ENCODE results near the gene LRRC4.

The LRRC4 gene

GRCh38 chr7:128040205-128040604 lies 9.0 kb upstream of the LRRC4 start:
- H3K4me3 ChIP-seq (ENCODE audit: low read depth, low read length), result no peak overlapping the region
- H3K36me3 ChIP-seq, result no peaks in the 10 kb centered on the region
- no peaks in the 10 kb centered on the region for H3K27me3 ChIP-seq (ENCODE audit: insufficient read depth, low read depth, severe bottlenecking)
- TF ChIP-seq, protein P1, sequence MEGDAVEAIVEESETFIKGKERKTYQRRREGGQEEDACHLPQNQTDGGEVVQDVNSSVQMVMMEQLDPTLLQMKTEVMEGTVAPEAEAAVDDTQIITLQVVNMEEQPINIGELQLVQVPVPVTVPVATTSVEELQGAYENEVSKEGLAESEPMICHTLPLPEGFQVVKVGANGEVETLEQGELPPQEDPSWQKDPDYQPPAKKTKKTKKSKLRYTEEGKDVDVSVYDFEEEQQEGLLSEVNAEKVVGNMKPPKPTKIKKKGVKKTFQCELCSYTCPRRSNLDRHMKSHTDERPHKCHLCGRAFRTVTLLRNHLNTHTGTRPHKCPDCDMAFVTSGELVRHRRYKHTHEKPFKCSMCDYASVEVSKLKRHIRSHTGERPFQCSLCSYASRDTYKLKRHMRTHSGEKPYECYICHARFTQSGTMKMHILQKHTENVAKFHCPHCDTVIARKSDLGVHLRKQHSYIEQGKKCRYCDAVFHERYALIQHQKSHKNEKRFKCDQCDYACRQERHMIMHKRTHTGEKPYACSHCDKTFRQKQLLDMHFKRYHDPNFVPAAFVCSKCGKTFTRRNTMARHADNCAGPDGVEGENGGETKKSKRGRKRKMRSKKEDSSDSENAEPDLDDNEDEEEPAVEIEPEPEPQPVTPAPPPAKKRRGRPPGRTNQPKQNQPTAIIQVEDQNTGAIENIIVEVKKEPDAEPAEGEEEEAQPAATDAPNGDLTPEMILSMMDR (IDR thresholded peaks at IDR 0.05; ENCODE audit: low read depth, low read length), result no peak
- no peak for DNase-seq
- no peak overlapping the region for H3K27ac ChIP-seq
- H3K9me3 ChIP-seq (ENCODE audit: severe bottlenecking), result no peaks in the 10 kb centered on the region

GRCh38 chr7:128039544-128039953 lies 8.3 kb upstream of the LRRC4 start:
- no peaks in the 10 kb centered on the region for H3K36me3 ChIP-seq
- TF ChIP-seq, protein P1 (IDR thresholded peaks at IDR 0.05; ENCODE audit: low read depth, low read length), result no peak

DNA sequence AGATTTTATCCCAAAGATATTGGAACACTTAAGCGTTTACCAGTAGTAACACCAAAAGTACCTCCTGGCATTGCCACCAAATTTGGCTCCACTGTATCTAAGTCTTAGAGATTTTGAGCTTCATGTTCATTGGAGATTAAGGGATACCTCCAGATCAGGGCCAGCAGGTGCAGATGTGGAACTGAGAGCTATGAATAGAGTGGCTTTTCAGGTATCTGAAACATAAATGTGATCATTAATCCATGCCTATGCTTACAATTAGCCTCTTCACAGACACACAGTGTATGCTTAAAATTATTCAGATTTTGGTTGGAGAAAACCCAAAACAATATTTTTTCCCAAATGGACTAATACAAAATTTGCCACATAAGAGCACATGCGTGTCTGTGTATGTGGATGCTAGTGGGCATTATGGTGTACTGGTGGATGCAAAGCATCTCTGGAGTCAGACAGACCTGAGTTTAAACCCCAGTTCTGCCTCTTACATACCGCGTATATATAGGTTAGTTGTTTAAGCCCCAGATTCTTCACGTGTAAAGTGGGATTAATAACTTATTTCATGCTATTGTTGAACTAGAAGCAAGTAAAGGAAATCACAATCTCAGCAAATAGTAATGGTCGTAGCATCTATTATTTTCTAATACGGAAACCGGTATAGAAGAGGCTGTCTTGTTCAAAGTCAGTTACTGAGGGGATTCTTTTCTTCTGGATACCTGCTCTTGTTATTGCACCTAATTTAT lies 6.8 kb upstream of the LRRC4 start:
- DNase-seq, result no peak
- TF ChIP-seq, protein P1 (IDR thresholded peaks at IDR 0.05; ENCODE audit: low read depth, low read length), result no peak
- Histone ChIP-seq H3K27ac (no peak overlapping the region), H3K4me3 (ENCODE audit: low read depth, low read length) (no peak overlapping the region), H3K9me3 (ENCODE audit: severe bottlenecking) (no peaks in the 10 kb centered on the region), H3K36me3 (no peaks in the 10 kb centered on the region), H3K27me3 (ENCODE audit: insufficient read depth, low read depth, severe bottlenecking) (peaks cover 9% of the 10 kb centered on the region)

More at GRCh38 chr7:128039544-128039953, 8.3 kb upstream of the LRRC4 start:
- no peak for DNase-seq
- Histone ChIP-seq H3K27ac (no peak overlapping the region), H3K9me3 (ENCODE audit: severe bottlenecking) (no peaks in the 10 kb centered on the region), H3K27me3 (ENCODE audit: insufficient read depth, low read depth, severe bottlenecking) (no peaks in the 10 kb centered on the region), H3K4me3 (ENCODE audit: low read depth, low read length) (no peak overlapping the region)

GRCh38 chr7:128037081-128037480 lies 5.8 kb upstream of the LRRC4 start:
- H3K27me3 ChIP-seq (ENCODE audit: insufficient read depth, low read depth, severe bottlenecking), result peaks cover 16% of the 10 kb centered on the region
- TF ChIP-seq, protein P1 (IDR thresholded peaks at IDR 0.05; ENCODE audit: low read depth, low read length), result peak; percentile 33; the same call in 1 of the 2 replicates
- H3K9me3 ChIP-seq (ENCODE audit: severe bottlenecking), result no peaks in the 10 kb centered on the region
- no peak overlapping the region for H3K4me3 ChIP-seq (ENCODE audit: low read depth, low read length)
- peak; percentile 54 for DNase-seq
- H3K36me3 ChIP-seq, result no peaks in the 10 kb centered on the region
- H3K27ac ChIP-seq, result no peak overlapping the region

- TF ChIP-seq, protein P1 (IDR thresholded peaks at IDR 0.05; ENCODE audit: low read depth, low read length), result no peak
- Histone ChIP-seq H3K27me3 (ENCODE audit: insufficient read depth, low read depth, severe bottlenecking) (peaks cover 16% of the 10 kb centered on the region), H3K4me3 (ENCODE audit: low read depth, low read length) (no peak overlapping the region), H3K27ac (no peak overlapping the region), H3K9me3 (ENCODE audit: severe bottlenecking) (no peaks in the 10 kb centered on the region), H3K36me3 (no peaks in the 10 kb centered on the region)
- no peak for DNase-seq
Measured at GRCh38 chr7:128036226-128036940, 5.1 kb upstream of the LRRC4 start.
